HFF-Myc (cell line): Measurements from ENCODE around the gene NTRK2.

Experiments
- DNase-seq: peaks from one replicate; pipeline ENCODE4 v3.0.0-alpha.2; 2011; ENCODE audit warnings: low read depth; ENCODE audit errors: extremely low read depth
- H3K4me3 ChIP-seq: replicated peaks from 2 replicates; pipeline ENCODE4 v1.5.1; 2011; ENCODE audit warnings: low read depth, mild to moderate bottlenecking, control low read depth, low read length
- CTCF ChIP-seq: IDR thresholded peaks from 2 replicates; pipeline ENCODE4 v1.5.1; 2012; ENCODE audit warnings: mild to moderate bottlenecking, low read depth, low read length, control low read depth; ENCODE audit errors: missing control alignments

Gene NTRK2

GRCh38 chr9:84997472-84997871 is 327.9 kb downstream of the NTRK2 start:
- DNase-seq = no peak
- no peak overlapping the region for H3K4me3 ChIP-seq
- peak; percentile 14 for TF ChIP-seq CTCF

- DNase-seq = no peak
- no peak for TF ChIP-seq CTCF
- H3K4me3 ChIP-seq = no peak overlapping the region
Measured at GRCh38 chr9:84998639-84999038, 329.1 kb downstream of the NTRK2 start.

- no peak for TF ChIP-seq CTCF
- DNase-seq = no peak
- H3K4me3 ChIP-seq = no peak overlapping the region
Measured at GRCh38 chr9:84999788-85000187, 330.3 kb downstream of the NTRK2 start.

GRCh38 chr9:85001925-85002324 is 332.4 kb downstream of the NTRK2 start:
- TF ChIP-seq CTCF = no peak
- DNase-seq = no peak
- H3K4me3 ChIP-seq = no peak overlapping the region

- H3K4me3 ChIP-seq = no peak overlapping the region
- no peak for DNase-seq
- no peak for TF ChIP-seq CTCF
Measured at GRCh38 chr9:85004818-85005413, 335.4 kb downstream of the NTRK2 start.

- no peak for DNase-seq
- H3K4me3 ChIP-seq = no peak overlapping the region
- no peak for TF ChIP-seq CTCF
Measured at GRCh38 chr9:85007748-85008147, 338.2 kb downstream of the NTRK2 start.

GRCh38 chr9:85008215-85008614 is 338.7 kb downstream of the NTRK2 start:
- no peak for DNase-seq
- no peak overlapping the region for H3K4me3 ChIP-seq
- TF ChIP-seq CTCF = no peak
